Measurements from ENCODE around the gene ARHGAP25. TPM values are rescaled to one million over a fixed set of nuclear protein-coding genes. Genes with fewer than 3 reads are reported as not detected.

The ARHGAP25 gene
- total and polyA plus RNA-seq, 2 of the 4 experiments (the other 2 are of a cell fraction) = 0.29 to 0.36 TPM

DNA sequence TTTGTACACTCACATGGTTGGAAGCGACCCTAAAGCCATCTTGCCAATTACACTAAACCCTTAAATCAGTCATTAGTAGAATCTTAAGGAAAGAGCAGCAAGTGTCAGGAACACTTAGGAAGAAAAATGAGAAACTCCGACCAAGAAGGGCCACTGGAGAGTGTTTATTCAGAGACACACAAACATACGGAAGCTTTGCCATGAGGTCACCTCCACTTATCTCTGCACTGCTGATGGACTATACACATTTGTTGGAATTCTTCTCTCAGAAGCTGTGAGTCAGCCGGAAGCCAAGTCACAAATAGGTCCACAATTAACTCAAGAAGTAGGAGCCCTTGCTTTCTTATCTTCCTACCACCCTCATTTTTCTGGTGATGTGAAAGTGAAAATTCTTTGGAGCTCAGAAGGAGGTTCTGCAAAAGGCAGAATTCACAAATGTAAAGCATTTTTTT is 115.0 kb downstream of the ARHGAP25 start:
- Histone ChIP-seq H3K56ac (ENCODE audit: extremely low read depth, insufficient read depth, low read length) (no peak overlapping the region), H4K5ac (ENCODE audit: low read depth, low read length) (no peak overlapping the region; the same call in 1 of the 2 replicates), H3K27me3 (ENCODE audit: control insufficient read depth, insufficient read depth, low read length) (peaks cover 3% of the 10 kb centered on the region; the same call in 1 of the 2 replicates), H2AK9ac (replicated peaks; ENCODE audit: low read depth, low read length, poor library complexity) (no peak overlapping the region), H3K4me1 (ENCODE audit: control insufficient read depth, insufficient read depth, low read length) (peaks cover 4% of the 10 kb centered on the region), H4K8ac (ENCODE audit: low read depth in 2 of 2, low read length in 2 of 2) (0 out of 4 replicates have a peak overlapping the region, but pooled peaks of 1 of the 2 experiments have one; percentile 42), H3K4ac (ENCODE audit: low read depth, low read length) (no peak overlapping the region), H3K9ac (ENCODE audit: low read depth, low read length) (no peak overlapping the region), H3K9me1 (ENCODE audit: insufficient read depth, low read length) (peaks cover 3% of the 10 kb centered on the region; the same call in 1 of the 2 replicates), H3K4me2 (ENCODE audit: low read depth, low read length) (no peak overlapping the region; the same call in 1 of the 2 replicates), H4K20me1 (ENCODE audit: insufficient read depth, low read length) (no peaks in the 10 kb centered on the region), H3K27ac (ENCODE audit: insufficient read depth, low read length) (no peak overlapping the region), H3K36me3 (ENCODE audit: control insufficient read depth, insufficient read depth, low read length) (no peaks in the 10 kb centered on the region), H3K14ac (replicated peaks; ENCODE audit: low read depth, low read length) (no peak overlapping the region), H3K79me1 (ENCODE audit: low read depth in 1 of 2, low read length in 2 of 2) (no peaks in the 10 kb centered on the region), H2AFZ (replicated peaks; ENCODE audit: low read length, poor library complexity) (no peak overlapping the region), H2BK15ac (ENCODE audit: low read depth, low read length) (no peak overlapping the region), H2BK20ac (ENCODE audit: low read depth, low read length) (peak overlapping the region; percentile 24; the same call in 1 of the 2 replicates), H2AK5ac (ENCODE audit: low read depth, low read length) (no peak overlapping the region), H3K18ac (ENCODE audit: low read depth, low read length) (peak overlapping the region; percentile 57; the same call in 1 of the 2 replicates), H4K91ac (ENCODE audit: insufficient read depth, low read depth, low read length) (no peak overlapping the region), H3K4me3 (ENCODE audit: insufficient read depth, low read depth, low read length) (no peak overlapping the region), H2BK120ac (ENCODE audit: low read depth, low read length) (no peak overlapping the region), H3K9me3 (ENCODE audit: control insufficient read depth, insufficient read depth, low read length) (no peaks in the 10 kb centered on the region), H2BK5ac (ENCODE audit: low read depth, low read length, poor library complexity, severe bottlenecking) (peak overlapping the region; percentile 8), H3K23ac (ENCODE audit: low read depth, low read length) (no peak overlapping the region)
- intact Hi-C loops (cut with micrococcal nuclease) = loop anchor here (5.0 kb wide), 1 partner anchor 38 kb away; no protein-coding TSS in a partner anchor
- peak; percentile 86 for ATAC-seq (ENCODE audit: low read depth)
- DNase-seq = peak; percentile 89
- no CpG with 5 or more reads among the region's 4 CpGs for WGBS, 2 experiments (ENCODE audit: extremely low coverage in 2 of 2, insufficient read length in 1 of 2)
- TF ChIP-seq FOS (IDR thresholded peaks at IDR 0.05; ENCODE audit: low read depth, low read length) (peak; percentile 39; the same call in 1 of the 2 replicates), BHLHE40 (IDR thresholded peaks at IDR 0.05; ENCODE audit: low read depth, low read length) (no peak), MAZ (IDR thresholded peaks at IDR 0.05; ENCODE audit: borderline replicate concordance, low read depth, low read length) (peak; percentile 8; the same call in 1 of the 2 replicates), SMC3 (IDR thresholded peaks at IDR 0.05; ENCODE audit: low read depth, low read length) (no peak), RCOR1 (IDR thresholded peaks at IDR 0.05; ENCODE audit: insufficient replicate concordance, low read length) (peak; percentile 44), MAFK (IDR thresholded peaks at IDR 0.05; ENCODE audit: low read depth, low read length) (no peak)
- ChIA-PET POLR2A (ENCODE audit: unreplicated experiment) (no interaction called here), CTCF (interaction anchor here (1.2 kb wide), 1 partner anchor 9 kb away, joined by 3 read pairs; no protein-coding TSS in a partner anchor)
- dilution Hi-C loops (cut with HindIII; ENCODE audit: low sequenced_read_pairs, unreplicated experiment) = no loop called here
- no TSS peak for BruUV-seq (replicated peaks)
- in situ Hi-C loops (cut with MboI; ENCODE audit: low sequenced_read_pairs) = no loop called here
